22Rv1 (cell line): ENCODE results near the gene CYLD.

Source experiments
- ZFX ChIP-seq: fragments of 450-650 bp; IDR thresholded peaks from 2 replicates; pipeline ENCODE4 v1.6.1; 2017; ENCODE audit warnings: antibody characterized with exemption, borderline replicate concordance
- TF ChIP-seq, protein P1 (sequence below): fragments of 450-650 bp; IDR thresholded peaks from 2 replicates; pipeline ENCODE4 v1.5.1; 2017; ENCODE audit warnings: mild to moderate bottlenecking

DNA sequence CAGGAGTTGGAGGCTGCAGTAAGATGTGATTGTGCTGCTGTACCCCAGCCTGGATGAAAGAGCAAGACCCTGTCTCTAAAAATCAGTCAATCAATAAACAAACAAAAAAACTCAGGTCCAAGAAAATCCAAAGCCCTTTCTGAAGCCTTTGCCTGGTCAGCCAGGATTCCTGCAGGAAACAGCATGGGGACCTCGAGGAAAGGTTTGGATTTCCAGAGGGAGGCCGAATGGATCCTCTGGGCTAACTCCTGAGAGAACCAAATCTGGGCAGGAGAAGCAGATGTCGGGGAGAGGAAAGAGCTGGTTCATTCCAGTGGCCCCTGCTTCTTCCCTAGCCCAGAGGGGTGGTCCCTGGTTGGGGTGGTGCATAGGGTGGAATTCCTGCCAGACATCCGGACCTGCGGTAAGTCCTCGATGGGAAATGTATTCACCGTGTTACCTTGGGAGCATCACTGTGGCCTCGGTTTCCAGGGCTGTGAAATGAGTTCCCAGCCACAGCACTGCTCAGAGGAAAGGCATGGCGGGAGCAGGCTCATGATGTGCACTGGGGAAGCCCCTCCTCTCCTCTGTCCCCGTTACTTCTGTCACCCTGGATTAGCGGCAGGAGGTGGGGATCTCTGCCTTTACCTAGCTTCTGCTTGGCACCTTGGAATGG, 75.1 kb downstream of the CYLD start:
- TF ChIP-seq, protein P1, sequence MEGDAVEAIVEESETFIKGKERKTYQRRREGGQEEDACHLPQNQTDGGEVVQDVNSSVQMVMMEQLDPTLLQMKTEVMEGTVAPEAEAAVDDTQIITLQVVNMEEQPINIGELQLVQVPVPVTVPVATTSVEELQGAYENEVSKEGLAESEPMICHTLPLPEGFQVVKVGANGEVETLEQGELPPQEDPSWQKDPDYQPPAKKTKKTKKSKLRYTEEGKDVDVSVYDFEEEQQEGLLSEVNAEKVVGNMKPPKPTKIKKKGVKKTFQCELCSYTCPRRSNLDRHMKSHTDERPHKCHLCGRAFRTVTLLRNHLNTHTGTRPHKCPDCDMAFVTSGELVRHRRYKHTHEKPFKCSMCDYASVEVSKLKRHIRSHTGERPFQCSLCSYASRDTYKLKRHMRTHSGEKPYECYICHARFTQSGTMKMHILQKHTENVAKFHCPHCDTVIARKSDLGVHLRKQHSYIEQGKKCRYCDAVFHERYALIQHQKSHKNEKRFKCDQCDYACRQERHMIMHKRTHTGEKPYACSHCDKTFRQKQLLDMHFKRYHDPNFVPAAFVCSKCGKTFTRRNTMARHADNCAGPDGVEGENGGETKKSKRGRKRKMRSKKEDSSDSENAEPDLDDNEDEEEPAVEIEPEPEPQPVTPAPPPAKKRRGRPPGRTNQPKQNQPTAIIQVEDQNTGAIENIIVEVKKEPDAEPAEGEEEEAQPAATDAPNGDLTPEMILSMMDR = no peak
- TF ChIP-seq ZFX = no peak
